MCF 10A (cell line): ENCODE measurements around the gene KCNH6. TPM values are rescaled to one million over a fixed set of nuclear protein-coding genes. Genes with fewer than 3 reads are reported as not detected.

ENCODE experiments used
- BruUV-seq: library from RNA; stranded (reverse); fragments of 400-500 nt; replicated peaks from 2 replicates; lab custom pipeline; 2021; lab: Mats Ljungman, UMichigan
- CTCF ChIA-PET: fragments of 300-600 bp; sonication (Branson Sonifier 250); formaldehyde crosslinking; extraction: SDS; loops from one replicate; lab custom pipeline; 2021; ENCODE audit warnings: antibody characterized with exemption, inconsistent platforms; lab: Yijun Ruan, JAX
- POLR2A ChIA-PET: fragments of 300-600, 350-650 bp; sonication (Branson Sonifier 250); formaldehyde crosslinking; extraction: SDS; loops from one replicate; lab custom pipeline; 2020; ENCODE audit warnings: antibody characterized with exemption, inconsistent platforms; lab: Yijun Ruan, JAX
- DNase-seq: peaks from one replicate; pipeline ENCODE4 v3.0.0-alpha.2; 2018; ENCODE audit not compliant: unreplicated experiment
- H3K27ac Mint-ChIP-seq: one replicate; pipeline ENCODE4 v1.8.0; 2022; ENCODE audit warnings: mild to moderate bottlenecking, low read depth, mixed read lengths; ENCODE audit not compliant: unreplicated experiment
- H3K27me3 Mint-ChIP-seq: one replicate; pipeline ENCODE4 v1.8.0; 2022; ENCODE audit warnings: mixed read lengths; ENCODE audit not compliant: insufficient read depth, unreplicated experiment
- H3K36me3 Mint-ChIP-seq: one replicate; pipeline ENCODE4 v1.8.0; 2022; ENCODE audit warnings: mild to moderate bottlenecking, moderate library complexity, mixed read lengths; ENCODE audit not compliant: insufficient read depth, unreplicated experiment
- H3K4me1 Mint-ChIP-seq: one replicate; pipeline ENCODE4 v1.8.0; 2022; ENCODE audit warnings: mixed read lengths; ENCODE audit not compliant: insufficient read depth, unreplicated experiment
- H3K4me3 Mint-ChIP-seq: one replicate; pipeline ENCODE4 v1.8.0; 2022; ENCODE audit warnings: mild to moderate bottlenecking, moderate library complexity, mixed read lengths; ENCODE audit not compliant: unreplicated experiment
- H3K9me3 Mint-ChIP-seq: one replicate; pipeline ENCODE4 v1.8.0; 2022; ENCODE audit warnings: mixed read lengths; ENCODE audit not compliant: unreplicated experiment
- CTCF ChIP-seq: fragments of 200-600 bp; IDR thresholded peaks from one replicate; pipeline ENCODE4 v1.8.0; 2022; ENCODE audit warnings: antibody characterized with exemption, mild to moderate bottlenecking; ENCODE audit not compliant: unreplicated experiment
- intact Hi-C: fragments of 100-400 bp; cut with micrococcal nuclease; formaldehyde crosslinking; loops from 2 replicates; pipeline ENCODE4 v1.14.1; 2022
- total RNA-seq: library from RNA; stranded (reverse); gene quantifications from 2 replicates; pipeline ENCODE4 v1.2.3, GENCODE V29; 2022

KCNH6 gene
- total RNA-seq, 1 experiment from 2014 or later: not detected

GRCh38 chr17:63579633-63580032, 56.5 kb downstream of the KCNH6 start:
- Mint-ChIP-seq H3K27ac (no peak overlapping the region), H3K27me3 (no peaks in the 10 kb centered on the region), H3K4me3 (no peak overlapping the region), H3K9me3 (no peaks in the 10 kb centered on the region), H3K36me3 (peaks cover 61% of the 10 kb centered on the region), H3K4me1 (no peaks in the 10 kb centered on the region)
- CTCF ChIA-PET: interaction anchor here (0.9 to 1.1 kb wide), 3 partner anchors 32 to 101 kb away, joined by 3 read pairs; no protein-coding TSS in a partner anchor
- DNase-seq: no peak
- no peak for TF ChIP-seq CTCF
- POLR2A ChIA-PET: interaction anchor here (1.0 to 1.9 kb wide), 2 partner anchors 19 to 29 kb away, joined by 3 to 6 read pairs; partner anchors contain the start of gene DCAF7
- intact Hi-C loops: no loop called here
- BruUV-seq: no TSS peak

DNA sequence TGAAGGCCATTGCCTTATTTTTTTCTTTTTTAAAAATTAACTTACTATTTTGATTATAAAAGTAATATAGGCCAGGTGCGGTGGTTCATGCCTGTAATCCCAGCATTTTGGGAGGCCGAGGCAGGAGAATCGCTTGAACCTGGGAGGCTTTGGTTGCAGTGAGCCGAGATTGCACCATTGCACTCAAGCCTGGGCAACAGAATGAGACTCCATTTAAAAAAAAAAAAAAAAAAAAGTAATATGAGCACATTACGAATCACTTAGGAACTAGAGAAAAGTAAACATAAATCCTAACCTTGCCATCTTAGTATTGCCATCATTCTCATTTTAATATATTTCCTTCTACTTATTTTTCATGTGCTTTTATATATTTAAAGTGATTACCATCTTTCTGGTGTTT, 64.6 kb downstream of the KCNH6 start:
- BruUV-seq: no TSS peak
- no peak overlapping the region for H3K4me3 Mint-ChIP-seq
- no peak for TF ChIP-seq CTCF
- no peaks in the 10 kb centered on the region for H3K9me3 Mint-ChIP-seq
- POLR2A ChIA-PET: interaction anchor here (0.7 kb wide), 1 partner anchor 12 kb away, joined by 4 read pairs; the partner anchor contains the start of gene TACO1
- no peak for DNase-seq
- CTCF ChIA-PET: no interaction called here
- H3K4me1 Mint-ChIP-seq: no peaks in the 10 kb centered on the region
- intact Hi-C loops: no loop called here
- no peaks in the 10 kb centered on the region for H3K27me3 Mint-ChIP-seq
- no peak overlapping the region for H3K27ac Mint-ChIP-seq
- H3K36me3 Mint-ChIP-seq: peaks cover 89% of the 10 kb centered on the region

- no peak overlapping the region for H3K4me3 Mint-ChIP-seq
- H3K4me1 Mint-ChIP-seq: no peaks in the 10 kb centered on the region
- TF ChIP-seq CTCF: no peak
- no TSS peak for BruUV-seq
- peaks cover 80% of the 10 kb centered on the region for H3K36me3 Mint-ChIP-seq
- ChIA-PET CTCF (no interaction called here), POLR2A (interaction anchor here (1.5 kb wide), 1 partner anchor 39 kb away, joined by 4 read pairs; the partner anchor contains the start of gene DCAF7)
- intact Hi-C loops: no loop called here
- DNase-seq: no peak
- no peak overlapping the region for H3K27ac Mint-ChIP-seq
- no peaks in the 10 kb centered on the region for H3K27me3 Mint-ChIP-seq
- H3K9me3 Mint-ChIP-seq: no peaks in the 10 kb centered on the region
Observed at GRCh38 chr17:63588797-63589196, 65.6 kb downstream of the KCNH6 start.

DNA sequence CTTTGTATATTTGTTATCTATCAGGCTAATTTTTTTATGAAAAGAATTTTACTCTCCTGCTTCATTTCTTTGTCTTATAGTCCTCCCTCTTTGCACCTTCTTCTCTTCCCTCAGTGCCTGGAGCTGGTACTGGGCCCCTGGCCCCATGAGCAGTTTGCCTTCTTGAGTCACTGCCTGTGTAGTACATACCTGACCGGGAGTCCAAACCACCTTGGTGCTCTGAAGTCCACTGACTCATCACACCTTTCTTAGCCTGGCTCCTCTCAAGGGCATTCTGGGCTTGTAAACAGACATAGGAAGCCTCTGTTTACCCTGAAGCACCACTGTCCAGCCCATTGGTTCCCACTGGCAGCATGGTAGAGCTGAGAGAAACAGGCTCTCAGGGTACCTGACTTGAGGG, 66.5 kb downstream of the KCNH6 start:
- Mint-ChIP-seq H3K27me3 (no peaks in the 10 kb centered on the region), H3K9me3 (no peaks in the 10 kb centered on the region), H3K4me3 (no peak overlapping the region), H3K27ac (no peak overlapping the region), H3K4me1 (no peaks in the 10 kb centered on the region), H3K36me3 (peaks cover 77% of the 10 kb centered on the region)
- intact Hi-C loops: no loop called here
- BruUV-seq: no TSS peak
- DNase-seq: no peak
- no peak for TF ChIP-seq CTCF
- ChIA-PET CTCF (no interaction called here), POLR2A (interaction anchor here (0.6 to 1.5 kb wide), 2 partner anchors 18 to 40 kb away, joined by 3 to 4 read pairs; partner anchors contain the start of gene DCAF7)
